IPS DF 6.9 (cell line): ENCODE data around the gene PORCN.
"Not testable (repeated sequence)": the region's sequence is repeated elsewhere in the genome, so short reads cannot be mapped to it uniquely, and the experiment has no call there.

Experiments
- DNase-seq: peaks from one replicate; pipeline ENCODE4 v3.0.0-alpha.2; 2013; ENCODE audit warnings: low read depth, low spot score
- H3K27ac ChIP-seq: one replicate; pipeline ENCODE4 v1.5.1; 2013; ENCODE audit warnings: low read length, control low read depth
- H3K27me3 ChIP-seq: 2 replicates; pipeline ENCODE4 v1.6.1; 2013; ENCODE audit warnings: mild to moderate bottlenecking, low read length; ENCODE audit not compliant: control insufficient read depth, insufficient read depth
- H3K36me3 ChIP-seq: 2 replicates; pipeline ENCODE4 v1.6.1; 2013; ENCODE audit warnings: low read length; ENCODE audit not compliant: control insufficient read depth, insufficient read depth
- H3K4me1 ChIP-seq: 2 replicates; pipeline ENCODE4 v1.6.1; 2013; ENCODE audit warnings: low read length; ENCODE audit not compliant: control insufficient read depth, insufficient read depth
- H3K4me3 ChIP-seq: 2 replicates; pipeline ENCODE4 v1.5.1; 2013; ENCODE audit warnings: mild to moderate bottlenecking, low read length
- H3K9me3 ChIP-seq: 2 replicates; pipeline ENCODE4 v1.6.1; 2013; ENCODE audit warnings: low read length, inconsistent platforms; ENCODE audit not compliant: control insufficient read depth, insufficient read depth
- WGBS: extraction: QIAGEN DNeasy Blood & Tissue Kit; methylation state at CpG from one replicate; pipeline ENCODE4 v1.1.7; 2013; ENCODE audit warnings: mixed read lengths, missing lambda C conversion rate; ENCODE audit not compliant: insufficient read length, insufficient coverage; 5-methylcytosine and 5-hydroxymethylcytosine counted together

The PORCN gene

DNA sequence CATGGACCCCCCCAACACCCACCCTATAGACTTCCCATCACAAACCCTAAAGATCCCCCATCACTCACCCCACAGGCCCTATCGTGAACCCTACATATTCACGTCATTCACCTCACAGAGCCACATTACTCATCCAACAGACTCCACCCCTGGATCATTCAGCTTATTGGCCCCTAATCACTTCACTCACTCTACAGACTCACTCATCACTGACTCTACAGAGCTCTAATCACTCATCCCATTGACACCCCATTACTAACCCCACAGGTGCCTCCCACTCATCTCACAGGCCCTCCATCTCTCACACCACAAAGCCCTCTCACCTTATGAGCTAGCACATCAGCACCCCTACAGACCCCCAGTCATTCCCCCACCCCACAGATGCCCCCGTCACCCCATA is 24.4 kb downstream of the PORCN start:
- no peaks in the 10 kb centered on the region for H3K9me3 ChIP-seq

DNA sequence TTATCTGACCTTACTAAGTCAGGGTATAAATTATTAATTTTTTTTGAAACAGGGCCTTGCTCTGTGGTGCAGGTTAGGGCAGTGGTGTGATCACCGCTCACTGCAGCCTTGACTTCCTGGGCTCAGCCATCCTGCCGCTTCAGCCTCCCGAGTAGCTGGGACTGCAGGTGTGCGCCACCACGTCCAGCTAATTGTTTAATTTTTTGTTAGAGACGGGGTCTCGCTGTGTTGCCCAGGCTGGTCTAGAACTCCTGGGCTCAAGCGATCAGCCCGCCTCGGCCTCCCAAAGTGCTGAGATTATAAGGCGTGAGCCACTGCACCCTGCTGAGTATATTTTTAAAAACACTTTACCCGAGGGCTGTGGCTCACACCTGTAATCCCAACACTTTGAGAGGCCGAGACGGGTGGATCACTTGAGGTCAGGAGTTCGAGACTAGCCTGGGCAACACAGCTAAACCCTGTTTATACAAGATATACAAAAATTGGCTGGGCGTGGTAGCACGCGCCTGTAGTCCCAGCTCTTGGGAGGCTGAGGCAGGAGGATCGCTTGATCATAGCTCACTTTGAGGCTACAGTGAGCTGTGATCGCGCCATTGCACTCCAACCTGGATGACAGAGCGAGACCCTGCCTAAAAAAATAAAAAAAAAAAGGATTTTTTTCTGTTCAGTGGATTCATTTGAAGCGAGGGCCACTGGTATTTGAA is 30.0 kb downstream of the PORCN start:
- Histone ChIP-seq H3K4me1 (peaks cover 1% of the 10 kb centered on the region), H3K9me3 (no peaks in the 10 kb centered on the region), H3K27ac (no peak overlapping the region), H3K27me3 (no peaks in the 10 kb centered on the region), H3K4me3 (no peak overlapping the region), H3K36me3 (no peaks in the 10 kb centered on the region)
- WGBS, result no CpG with 5 or more reads among the region's 23 CpGs
- no peak for DNase-seq

More for the DNA sequence above, 24.4 kb downstream of the PORCN start:
- no peak for DNase-seq
- Histone ChIP-seq H3K36me3 (peaks cover 2% of the 10 kb centered on the region; the same call in 1 of the 2 replicates), H3K4me3 (no peak overlapping the region), H3K27ac (no peak overlapping the region), H3K4me1 (no peaks in the 10 kb centered on the region), H3K27me3 (no peaks in the 10 kb centered on the region)
- no CpG with 5 or more reads among the region's 3 CpGs for WGBS

DNA sequence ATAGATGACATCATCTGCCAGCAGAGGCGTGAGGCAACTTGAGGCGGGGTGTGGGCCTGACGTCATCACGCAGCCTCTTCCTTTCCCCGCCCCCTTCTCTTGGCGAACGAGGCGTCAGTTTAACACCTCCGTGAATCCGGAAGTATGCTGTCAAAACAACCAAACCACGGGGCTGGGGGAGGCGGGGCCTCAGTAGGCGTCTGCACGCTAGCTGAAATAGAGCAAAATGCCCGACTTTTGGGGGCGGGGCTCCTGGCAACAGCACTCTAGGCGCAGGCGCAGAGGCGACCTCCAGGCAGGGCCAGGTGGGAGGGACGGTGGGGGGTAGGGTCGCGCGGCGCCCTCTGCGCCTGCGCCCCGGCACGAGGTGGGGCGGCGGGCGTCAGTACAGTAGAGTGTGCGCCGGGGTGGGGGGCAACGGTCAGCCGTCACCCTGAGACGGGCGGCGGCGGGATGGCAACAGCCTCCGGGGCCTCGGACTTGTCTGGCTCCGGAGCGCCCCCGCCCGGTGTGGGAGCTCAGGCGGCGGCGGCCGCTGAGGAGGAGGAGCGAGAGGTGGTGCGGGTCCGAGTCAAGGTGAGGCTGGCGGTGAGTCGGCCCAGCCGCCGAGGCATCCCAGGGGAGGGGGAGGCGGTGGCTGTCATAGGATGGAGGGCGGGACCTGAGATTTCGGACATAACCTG is 30.7 kb downstream of the PORCN start, which contains the start of gene TBC1D25:
Gene TBC1D25 (plus strand): TSS at position 370 of the 683 bp plus-strand sequence. CDS start 84 bp downstream, at position 454.
- no peak within 1 kb of the TSS for H3K27ac ChIP-seq
- no CpG with 5 or more reads among the region's 59 CpGs for WGBS

DNA sequence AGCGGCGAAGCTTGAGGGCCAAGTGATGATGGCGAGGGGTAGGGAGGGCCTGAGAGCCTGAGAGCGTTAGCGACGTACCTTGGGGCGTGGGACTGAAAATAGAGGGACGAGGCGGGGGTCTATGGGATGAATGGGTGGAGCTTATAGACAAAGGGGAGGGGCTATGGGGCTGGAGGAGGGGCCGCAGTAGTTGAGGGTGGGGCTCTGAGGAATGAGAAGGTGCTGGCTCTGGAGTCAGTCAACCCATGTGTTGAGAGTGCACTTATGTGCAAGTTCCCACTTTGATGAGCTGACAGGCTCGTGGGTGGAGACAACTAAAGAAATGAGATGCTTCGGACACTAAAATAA is 31.2 kb downstream of the PORCN start:
- Histone ChIP-seq H3K36me3 (no peaks in the 10 kb centered on the region), H3K9me3 (no peaks in the 10 kb centered on the region), H3K27me3 (no peaks in the 10 kb centered on the region), H3K4me1 (peaks cover 1% of the 10 kb centered on the region), H3K4me3 (peak overlapping the region; percentile 54; the same call in 1 of the 2 replicates), H3K27ac (no peak overlapping the region)
- WGBS, result no CpG with 5 or more reads among the region's 12 CpGs
- DNase-seq, result no peak

More for the DNA sequence above, 30.7 kb downstream of the PORCN start, which contains the start of gene TBC1D25:
- peak; percentile 90 for DNase-seq
- Histone ChIP-seq H3K4me3 (peak within 1 kb of the TSS; percentile 54; the same call in 1 of the 2 replicates), H3K9me3 (no peaks in the 10 kb centered on the region), H3K4me1 (peaks cover 1% of the 10 kb centered on the region), H3K27me3 (no peaks in the 10 kb centered on the region), H3K36me3 (no peaks in the 10 kb centered on the region)

DNA sequence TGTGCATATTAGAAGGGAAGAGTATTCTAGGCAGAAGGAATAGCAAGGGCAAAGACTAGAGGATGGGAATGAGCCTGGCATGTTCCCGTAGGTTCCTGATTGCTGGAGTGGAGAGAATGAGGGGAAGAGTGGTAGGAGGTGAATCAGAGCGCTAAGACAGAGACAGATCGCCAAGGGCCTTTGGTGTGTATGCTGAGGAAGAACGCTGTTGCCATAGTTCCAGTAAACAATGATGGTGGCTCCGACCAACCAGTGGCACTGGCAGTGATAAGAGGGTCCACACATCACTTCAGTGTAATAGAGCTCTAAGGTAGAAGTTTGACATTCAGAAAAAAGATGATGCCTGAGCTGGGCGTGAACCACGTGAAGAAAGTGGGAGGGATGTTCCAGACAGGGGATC is 31.7 kb downstream of the PORCN start:
- WGBS, result no CpG with 5 or more reads among the region's 7 CpGs
- H3K9me3 ChIP-seq, result no peaks in the 10 kb centered on the region
- no peak overlapping the region; the same call in 1 of the 2 replicates for H3K4me3 ChIP-seq
- no peaks in the 10 kb centered on the region for H3K27me3 ChIP-seq
- no peak for DNase-seq
- peaks cover 1% of the 10 kb centered on the region for H3K4me1 ChIP-seq
- no peaks in the 10 kb centered on the region for H3K36me3 ChIP-seq
- H3K27ac ChIP-seq, result no peak overlapping the region

DNA sequence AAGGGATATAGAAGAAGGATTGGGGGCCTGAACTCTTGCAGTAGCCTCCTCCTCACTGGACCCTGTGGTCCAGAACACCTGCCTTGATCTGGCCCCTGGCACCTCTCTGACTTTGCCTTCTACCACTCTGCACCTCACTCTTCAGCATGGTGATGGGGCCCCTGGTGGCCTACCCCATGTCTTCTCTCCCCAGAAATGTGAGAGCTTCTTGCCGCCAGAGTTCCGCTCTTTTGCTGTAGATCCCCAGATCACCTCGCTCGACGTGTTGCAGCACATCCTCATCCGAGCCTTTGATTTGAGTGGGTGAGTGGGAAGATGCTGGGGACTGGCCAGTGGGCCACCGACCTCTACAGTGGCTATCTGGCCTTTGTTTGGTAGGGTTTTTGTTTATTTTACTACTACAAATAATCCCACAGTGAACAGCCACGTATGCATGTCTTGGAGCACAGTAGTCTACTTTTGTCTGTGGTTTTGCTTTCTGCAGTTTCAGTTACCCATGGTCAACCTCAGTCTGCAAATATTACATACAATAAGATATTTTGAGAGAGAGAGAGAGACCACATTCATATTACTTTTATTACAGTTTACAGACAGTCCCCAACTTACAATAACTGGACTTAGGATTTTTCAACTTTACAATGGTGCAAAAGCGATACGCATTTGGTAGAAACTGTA is 32.5 kb downstream of the PORCN start:
- no peaks in the 10 kb centered on the region for H3K27me3 ChIP-seq
- H3K4me3 ChIP-seq, result no peak overlapping the region
- peaks cover 1% of the 10 kb centered on the region for H3K4me1 ChIP-seq
- no peaks in the 10 kb centered on the region for H3K9me3 ChIP-seq
- DNase-seq, result no peak
- H3K27ac ChIP-seq, result no peak overlapping the region
- no peaks in the 10 kb centered on the region for H3K36me3 ChIP-seq
- no CpG with 5 or more reads among the region's 10 CpGs for WGBS

DNA sequence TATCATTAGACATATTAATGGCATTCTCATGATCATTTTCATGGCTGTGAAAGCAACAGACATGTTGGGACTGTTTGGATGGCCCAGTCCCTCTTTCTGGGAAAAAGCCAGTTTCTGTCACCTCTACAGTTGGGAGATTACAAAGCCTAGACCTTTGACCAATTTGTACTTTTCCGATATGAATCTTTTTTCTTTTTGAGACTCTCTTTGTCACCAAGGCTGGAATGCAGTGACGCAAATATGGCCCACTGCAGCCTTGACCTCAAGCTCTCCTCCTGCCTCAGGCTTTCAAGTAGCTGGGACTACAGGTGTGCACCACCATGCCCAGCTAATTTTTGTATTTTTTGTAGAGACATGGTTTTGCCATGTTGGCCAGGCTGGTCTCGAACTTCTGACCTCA is 40.1 kb downstream of the PORCN start:
- H3K9me3 ChIP-seq, result no peaks in the 10 kb centered on the region
- no peak overlapping the region for H3K4me3 ChIP-seq
- no peaks in the 10 kb centered on the region for H3K4me1 ChIP-seq
- no peak overlapping the region for H3K27ac ChIP-seq
- no peak for DNase-seq
- H3K27me3 ChIP-seq, result no peaks in the 10 kb centered on the region
- WGBS, result no CpG with 5 or more reads among the region's 3 CpGs
- H3K36me3 ChIP-seq, result no peaks in the 10 kb centered on the region

DNA sequence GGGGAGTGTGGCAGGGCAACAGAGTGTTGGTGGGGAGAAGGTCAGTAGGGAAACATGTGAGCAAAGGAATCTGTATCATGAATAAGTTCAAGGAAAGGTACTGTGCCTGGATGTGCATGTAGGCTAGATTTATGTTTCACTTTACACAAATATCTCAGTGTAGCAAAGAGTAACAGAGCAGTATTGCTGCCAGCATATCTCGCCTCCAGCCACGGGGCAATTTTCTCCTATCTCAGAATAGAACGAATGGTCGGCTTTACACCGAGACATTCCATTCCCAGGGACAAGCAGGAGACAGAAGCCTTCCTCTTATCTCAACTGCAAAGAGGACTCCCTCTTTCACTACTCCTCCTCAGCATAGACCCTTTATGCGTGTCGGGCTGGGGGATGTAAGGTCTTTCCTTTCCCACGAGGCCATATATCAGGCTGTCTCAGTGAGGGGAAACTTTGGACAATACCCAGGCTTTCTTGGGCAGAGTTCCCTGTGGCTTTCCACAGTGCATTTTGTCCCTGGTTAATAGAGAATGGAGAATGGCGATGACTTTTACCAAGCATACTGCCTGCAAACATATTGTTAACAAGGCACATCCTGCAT is 47.0 kb downstream of the PORCN start:
- not testable (repeated sequence) for H3K4me1 ChIP-seq, H3K9me3 ChIP-seq, H3K36me3 ChIP-seq, H3K27me3 ChIP-seq, H3K4me3 ChIP-seq, H3K27ac ChIP-seq, DNase-seq
- WGBS, result no CpG with 5 or more reads among the region's 9 CpGs

DNA sequence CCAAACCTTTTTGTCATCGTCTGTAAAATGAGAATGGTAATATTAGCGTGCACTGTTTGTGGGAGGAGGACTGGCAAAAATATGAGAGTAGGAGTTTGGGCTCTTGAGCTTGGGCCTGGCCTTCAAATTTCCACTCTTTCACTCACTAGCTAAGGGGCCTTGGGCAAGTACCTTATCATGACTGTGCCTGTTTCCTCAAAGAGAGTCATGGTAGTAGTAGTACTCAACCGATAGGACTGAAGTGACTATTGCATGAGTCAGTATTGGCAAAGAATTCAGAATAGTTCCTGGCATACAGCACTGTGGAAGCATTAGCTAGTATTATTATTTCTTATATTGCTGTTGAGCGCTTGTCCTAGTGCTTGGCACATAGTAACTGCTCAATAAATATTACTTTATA is 49.5 kb downstream of the PORCN start:
- no CpG with 5 or more reads among the region's 4 CpGs for WGBS
- no peak overlapping the region for H3K27ac ChIP-seq
- DNase-seq, result no peak
- H3K4me1 ChIP-seq, result no peaks in the 10 kb centered on the region
- H3K36me3 ChIP-seq, result peaks cover 5% of the 10 kb centered on the region; the same call in 1 of the 2 replicates
- H3K27me3 ChIP-seq, result no peaks in the 10 kb centered on the region
- no peak overlapping the region for H3K4me3 ChIP-seq
- H3K9me3 ChIP-seq, result no peaks in the 10 kb centered on the region

DNA sequence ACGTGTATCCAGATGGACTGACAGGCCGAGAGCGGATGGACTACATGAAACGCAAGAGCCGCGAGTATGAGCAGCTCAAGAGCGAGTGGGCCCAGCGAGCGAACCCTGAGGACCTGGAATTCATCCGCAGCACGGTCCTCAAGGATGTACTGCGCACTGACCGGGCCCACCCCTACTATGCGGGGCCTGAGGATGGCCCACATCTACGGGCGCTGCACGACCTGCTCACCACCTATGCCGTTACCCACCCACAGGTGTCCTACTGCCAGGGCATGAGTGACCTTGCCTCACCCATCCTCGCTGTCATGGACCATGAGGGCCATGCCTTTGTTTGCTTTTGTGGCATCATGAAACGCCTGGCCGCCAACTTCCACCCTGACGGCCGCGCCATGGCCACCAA is 50.8 kb downstream of the PORCN start:
- no peaks in the 10 kb centered on the region for H3K27me3 ChIP-seq
- H3K4me1 ChIP-seq, result no peaks in the 10 kb centered on the region
- H3K9me3 ChIP-seq, result no peaks in the 10 kb centered on the region
- no peak for DNase-seq
- H3K4me3 ChIP-seq, result no peak overlapping the region
- H3K36me3 ChIP-seq, result peaks cover 5% of the 10 kb centered on the region; the same call in 1 of the 2 replicates
- H3K27ac ChIP-seq, result no peak overlapping the region
- no CpG with 5 or more reads among the region's 24 CpGs for WGBS
